GM21717 (cell line): ENCODE results near the gene SEPHS2.

Source experiments
- ATAC-seq: cut with Tn5 transposase; IDR thresholded peaks from one replicate; pipeline ENCODE4 v1.9.1; 2021; ENCODE audit warnings: mild to moderate bottlenecking, moderate library complexity; ENCODE audit not compliant: unreplicated experiment

Gene SEPHS2

DNA sequence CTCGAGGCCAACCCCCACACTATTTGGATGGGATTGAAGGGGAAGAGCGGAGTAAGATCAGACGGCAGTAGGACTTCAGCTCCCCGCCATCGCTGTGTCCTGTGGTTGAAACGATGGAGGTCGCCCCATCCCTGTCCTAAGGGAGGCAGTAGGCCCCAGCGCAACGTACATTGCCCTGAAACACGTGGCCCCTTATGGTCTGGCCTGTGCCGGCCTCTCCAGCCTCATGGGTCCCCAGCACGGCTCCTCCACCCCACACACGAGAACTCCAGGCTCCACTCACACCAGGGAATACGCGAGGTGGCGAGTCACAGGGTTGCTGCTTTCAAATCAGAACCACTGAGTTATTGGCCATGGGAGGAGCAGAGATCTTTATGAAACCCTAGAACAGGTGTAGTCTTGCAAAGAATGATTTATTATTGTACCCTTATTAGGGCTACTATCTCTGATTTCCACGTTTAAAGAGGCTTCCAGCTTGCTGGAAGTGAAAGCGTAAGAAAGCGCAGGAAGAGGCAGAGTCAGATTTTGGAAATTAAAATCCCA lies 15.2 kb downstream of the SEPHS2 start:
- peak; percentile 18 for ATAC-seq

DNA sequence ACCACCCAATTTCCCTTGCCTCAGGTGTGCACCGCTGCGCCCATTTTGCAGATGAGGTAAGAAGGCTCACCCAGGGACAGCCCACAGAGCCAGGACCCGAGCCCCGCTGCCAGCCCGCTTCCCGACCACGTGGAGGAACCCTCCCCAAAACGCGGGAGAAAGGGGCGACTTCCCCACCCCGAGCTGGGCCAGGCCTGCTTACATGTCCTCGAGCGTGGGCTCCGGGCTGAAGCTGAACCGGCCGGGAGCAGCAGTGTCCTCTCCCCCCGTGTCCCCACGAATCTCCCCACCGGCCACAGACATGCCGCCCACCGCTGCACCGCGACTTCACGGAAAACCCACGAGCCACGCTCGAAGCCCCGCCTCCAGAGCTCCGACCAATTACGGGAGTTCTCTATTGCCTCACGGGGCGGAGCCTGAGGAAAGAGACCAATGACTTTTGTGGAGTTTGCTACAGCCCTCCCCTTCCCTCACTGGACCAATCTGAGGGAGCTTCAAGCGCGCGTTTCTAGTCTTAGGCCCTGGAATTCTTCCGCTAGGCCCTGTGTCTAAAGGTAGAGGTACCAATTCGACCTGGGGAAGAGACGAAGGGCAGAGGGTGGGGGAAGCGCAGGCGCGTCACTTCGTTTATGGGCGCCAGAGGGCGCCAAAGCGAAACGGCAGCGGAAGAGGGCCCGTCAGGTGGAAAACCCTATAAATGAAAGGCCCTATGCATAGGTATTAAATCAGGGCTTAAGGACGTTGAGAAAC lies 15.8 kb downstream of the SEPHS2 start, which contains the start of gene DCTPP1:
Gene DCTPP1 (minus strand): TSS at position 353 of the 750 bp plus-strand sequence. CDS start 50 bp downstream, at position 303.
- peak; percentile 88 for ATAC-seq

DNA sequence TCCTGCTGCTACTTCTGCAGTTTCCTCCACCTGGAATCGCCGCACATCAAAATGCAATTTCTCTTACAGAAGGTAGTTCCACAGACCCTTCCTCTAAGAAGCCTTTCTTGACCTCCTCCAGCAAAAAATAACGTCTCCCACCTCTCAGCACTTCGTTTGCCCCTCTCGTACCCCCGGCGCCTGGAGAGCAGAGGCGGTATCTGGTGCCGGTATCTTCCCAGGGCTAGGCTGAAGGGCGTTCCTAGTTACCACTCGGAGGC lies 16.3 kb downstream of the SEPHS2 start:
- ATAC-seq, result peak; percentile 6

DNA sequence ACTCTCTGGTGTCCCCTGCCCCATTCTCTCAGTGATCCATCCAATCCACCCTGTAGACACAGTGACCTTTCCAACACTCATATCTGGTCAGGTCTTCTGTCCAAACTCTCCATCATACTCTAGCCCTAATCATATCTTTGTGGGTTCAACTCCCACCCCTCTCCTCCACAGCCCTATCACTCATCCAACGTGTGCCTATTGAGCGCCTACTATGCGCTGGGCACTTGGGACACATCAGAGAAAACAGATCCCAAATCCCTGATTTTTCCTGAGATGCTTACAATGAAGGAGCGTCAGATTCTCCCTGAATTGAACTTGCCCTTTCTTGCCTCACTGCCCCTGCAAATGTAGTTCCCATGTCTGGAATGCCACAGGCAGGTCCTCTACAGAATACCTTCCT lies 17.6 kb downstream of the SEPHS2 start:
- no peak for ATAC-seq

DNA sequence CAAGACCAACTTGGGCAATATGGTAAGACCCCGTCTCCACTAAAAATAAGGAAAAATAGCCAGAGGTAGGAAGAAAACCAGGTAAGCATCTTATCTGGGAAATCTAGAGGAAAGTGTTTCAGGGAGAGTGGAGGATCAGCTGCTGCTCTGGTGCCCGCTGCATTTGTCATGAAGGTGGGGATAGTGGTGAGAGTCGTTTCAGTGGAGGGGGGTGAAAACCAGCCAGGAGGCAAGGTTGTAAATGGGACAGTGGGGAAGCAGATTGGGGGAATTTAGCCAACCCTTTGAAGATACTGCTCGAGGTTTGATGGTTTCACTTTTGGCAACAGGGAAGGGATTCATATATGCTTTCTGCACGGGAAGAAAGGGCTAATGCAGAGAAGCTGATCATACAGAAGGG lies 24.7 kb downstream of the SEPHS2 start:
- ATAC-seq, result no peak

DNA sequence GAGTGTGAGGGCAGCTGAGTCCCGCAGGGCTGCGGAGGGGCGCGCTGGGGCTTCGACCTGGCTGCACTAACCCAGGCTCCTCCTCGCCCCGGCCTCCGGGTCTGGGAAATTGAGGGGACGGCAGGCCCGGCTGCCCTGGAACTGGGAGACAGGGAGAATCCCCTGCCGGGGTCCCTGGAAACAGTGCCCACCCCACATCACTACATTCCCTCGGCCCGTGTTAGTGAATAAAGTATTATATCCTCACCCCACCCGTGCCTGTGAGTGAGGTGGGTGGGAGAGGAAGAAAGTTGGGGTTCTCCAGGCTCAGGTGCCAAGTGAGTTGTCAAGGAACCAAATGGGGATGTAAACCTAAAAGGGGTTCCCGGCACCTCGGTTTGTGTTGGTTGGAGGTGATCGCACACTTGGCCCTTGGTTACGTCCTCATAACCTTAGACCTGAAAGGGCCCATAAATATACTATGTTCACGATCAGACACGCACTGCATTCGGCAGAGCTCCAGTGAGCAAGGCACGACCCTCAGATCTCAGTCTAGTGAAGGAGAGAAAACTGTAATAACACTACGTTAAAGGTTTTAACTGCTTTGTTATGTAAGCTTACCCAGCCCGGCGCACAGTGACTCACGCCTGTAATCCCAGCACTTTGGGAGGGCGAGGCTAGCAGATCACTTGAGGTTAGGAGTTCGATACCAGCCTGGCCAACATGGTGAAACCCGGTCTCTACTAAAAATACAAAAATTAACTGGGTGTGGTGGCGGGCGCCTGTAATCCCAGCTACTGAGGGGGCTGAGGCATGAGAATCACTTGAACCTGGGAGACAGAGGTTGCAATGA lies 27.1 kb downstream of the SEPHS2 start:
- ATAC-seq, result no peak

DNA sequence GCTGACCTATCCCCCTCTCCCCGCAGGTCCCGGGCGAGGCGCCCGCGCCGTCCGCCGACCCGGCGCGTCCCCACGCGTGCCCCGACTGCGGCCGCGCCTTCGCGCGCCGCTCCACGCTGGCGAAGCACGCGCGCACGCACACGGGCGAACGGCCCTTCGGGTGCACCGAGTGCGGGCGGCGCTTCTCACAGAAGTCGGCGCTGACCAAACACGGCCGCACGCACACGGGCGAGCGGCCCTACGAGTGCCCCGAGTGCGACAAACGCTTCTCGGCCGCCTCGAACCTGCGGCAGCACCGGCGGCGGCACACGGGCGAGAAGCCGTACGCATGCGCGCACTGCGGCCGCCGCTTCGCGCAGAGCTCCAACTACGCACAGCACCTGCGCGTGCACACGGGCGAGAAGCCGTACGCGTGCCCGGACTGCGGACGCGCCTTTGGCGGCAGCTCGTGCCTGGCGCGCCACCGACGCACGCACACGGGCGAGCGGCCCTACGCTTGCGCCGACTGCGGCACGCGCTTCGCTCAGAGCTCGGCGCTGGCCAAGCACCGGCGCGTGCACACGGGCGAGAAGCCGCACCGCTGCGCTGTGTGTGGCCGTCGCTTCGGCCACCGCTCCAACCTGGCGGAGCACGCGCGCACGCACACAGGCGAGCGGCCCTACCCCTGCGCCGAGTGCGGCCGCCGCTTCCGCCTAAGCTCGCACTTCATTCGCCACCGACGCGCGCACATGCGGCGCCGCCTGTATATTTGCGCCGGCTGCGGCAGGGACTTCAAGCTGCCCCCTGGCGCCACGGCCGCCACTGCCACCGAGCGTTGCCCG lies 27.9 kb downstream of the SEPHS2 start:
- peak; percentile 65 for ATAC-seq

DNA sequence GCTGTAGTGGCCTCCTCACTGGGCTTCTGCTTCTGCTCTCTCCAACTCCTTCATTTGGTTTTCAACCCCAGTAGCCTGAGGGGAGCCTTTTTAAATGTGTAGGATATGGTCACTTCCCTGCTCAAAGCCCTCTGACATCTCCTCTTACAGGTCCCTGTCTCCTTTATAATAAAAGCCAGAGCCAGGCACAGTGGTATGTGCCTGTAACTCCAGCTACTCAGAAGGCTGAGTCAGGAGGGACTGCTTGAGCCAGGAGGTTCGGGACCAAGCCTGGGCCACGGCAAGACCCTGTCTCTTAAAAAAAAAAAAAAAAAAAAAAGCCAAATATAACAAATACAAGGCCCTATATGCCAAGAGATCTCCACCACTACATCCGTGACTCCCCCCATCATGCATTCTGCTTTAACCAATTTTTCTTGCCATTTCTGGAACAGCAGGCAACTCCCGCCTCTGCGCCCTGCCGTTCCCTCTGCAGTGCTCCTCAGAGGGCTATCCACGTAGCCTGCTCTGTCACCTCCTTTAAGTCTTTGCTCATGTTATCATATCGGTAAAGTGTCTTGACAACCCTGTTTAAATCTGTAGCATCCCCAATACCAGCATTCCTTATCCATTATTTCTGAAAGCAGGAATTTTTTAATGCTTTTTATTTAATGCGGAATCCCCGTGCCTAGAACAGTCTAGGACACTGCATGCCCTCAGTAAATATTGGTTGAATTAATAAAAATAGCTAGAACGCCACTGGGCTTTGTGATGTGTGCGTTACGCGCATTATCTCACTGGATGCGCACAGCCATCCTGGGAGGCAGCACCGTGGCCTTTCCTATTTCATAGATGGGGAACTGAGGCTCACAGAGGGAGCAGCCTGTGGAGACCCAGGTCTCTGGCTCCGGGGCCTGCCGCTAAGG lies 28.8 kb downstream of the SEPHS2 start:
- no peak for ATAC-seq

DNA sequence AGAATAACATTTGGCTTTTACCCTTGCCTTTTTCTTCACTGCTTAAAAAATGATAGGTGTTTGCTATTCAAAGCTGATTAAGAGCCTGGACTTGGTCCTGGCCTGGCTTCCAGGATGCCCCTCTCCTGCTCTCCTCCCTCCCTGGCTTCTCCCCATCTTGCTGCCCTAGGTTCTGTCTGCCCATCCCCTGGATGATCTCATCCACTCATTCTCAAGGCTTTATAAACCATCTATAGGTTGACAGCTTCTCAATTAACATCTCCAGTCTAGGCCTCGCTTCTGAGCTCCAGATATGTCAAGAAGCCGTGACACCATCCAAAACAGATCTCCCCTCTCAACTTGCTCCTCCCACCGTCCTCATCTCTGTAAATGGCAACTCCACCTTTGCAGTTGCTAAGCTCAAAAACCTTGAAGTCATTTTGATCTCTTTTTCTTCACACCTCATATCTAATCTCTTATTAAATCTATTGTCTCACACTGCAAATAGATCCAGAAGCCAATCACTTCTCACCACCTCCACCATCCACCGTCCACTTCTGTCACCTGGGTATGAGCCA lies 29.5 kb downstream of the SEPHS2 start:
- no peak for ATAC-seq

DNA sequence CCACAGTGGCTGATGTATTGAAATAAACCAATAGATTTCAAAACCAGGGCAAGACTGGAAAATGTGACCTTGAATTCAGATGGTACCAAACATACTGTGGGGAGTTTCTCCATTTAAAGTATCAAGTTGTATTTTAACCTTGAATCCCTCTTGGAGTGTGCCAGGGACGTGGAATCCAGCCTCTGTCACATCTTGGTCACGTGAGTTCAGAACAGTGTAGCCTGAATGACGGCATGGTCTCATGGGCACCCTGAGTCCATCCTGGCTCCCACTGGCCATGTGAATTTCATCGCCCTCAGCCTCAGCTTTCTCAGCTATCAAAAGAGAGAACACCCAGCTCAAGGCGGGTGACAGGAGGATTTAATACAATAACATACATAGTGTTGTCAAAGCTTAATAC lies 31.5 kb downstream of the SEPHS2 start:
- no peak for ATAC-seq

DNA sequence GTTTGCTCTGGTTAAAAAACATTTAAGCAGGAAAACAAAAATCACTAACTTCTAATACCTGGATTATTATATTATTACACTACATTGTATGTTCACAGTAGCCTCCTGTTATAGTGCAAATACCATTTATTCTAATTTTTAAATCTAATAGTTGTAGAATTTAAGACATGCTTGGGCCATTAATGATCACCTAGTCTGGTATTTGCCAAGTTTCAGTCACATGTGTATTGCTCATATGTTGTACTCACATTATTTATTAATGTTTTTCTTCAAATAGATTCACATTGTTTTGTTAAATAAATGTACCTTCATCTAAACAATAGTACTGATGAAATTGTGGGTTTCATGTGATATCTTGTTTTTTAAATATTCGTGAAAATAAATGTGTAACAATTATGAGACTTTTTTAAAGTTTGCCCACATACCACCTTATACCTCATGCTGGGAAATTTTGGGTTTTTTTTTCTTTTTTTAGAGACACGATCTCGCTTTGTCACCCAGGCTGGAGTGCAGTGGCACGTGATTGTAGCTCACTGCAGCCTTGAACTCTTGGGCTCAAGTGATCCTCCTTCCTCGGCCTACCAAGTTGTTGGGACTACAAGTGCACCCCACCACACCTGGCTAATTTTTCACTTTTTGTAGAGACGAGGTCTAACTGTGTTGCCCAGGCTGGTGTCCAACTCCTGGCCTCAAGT lies 32.4 kb downstream of the SEPHS2 start:
- no peak for ATAC-seq

DNA sequence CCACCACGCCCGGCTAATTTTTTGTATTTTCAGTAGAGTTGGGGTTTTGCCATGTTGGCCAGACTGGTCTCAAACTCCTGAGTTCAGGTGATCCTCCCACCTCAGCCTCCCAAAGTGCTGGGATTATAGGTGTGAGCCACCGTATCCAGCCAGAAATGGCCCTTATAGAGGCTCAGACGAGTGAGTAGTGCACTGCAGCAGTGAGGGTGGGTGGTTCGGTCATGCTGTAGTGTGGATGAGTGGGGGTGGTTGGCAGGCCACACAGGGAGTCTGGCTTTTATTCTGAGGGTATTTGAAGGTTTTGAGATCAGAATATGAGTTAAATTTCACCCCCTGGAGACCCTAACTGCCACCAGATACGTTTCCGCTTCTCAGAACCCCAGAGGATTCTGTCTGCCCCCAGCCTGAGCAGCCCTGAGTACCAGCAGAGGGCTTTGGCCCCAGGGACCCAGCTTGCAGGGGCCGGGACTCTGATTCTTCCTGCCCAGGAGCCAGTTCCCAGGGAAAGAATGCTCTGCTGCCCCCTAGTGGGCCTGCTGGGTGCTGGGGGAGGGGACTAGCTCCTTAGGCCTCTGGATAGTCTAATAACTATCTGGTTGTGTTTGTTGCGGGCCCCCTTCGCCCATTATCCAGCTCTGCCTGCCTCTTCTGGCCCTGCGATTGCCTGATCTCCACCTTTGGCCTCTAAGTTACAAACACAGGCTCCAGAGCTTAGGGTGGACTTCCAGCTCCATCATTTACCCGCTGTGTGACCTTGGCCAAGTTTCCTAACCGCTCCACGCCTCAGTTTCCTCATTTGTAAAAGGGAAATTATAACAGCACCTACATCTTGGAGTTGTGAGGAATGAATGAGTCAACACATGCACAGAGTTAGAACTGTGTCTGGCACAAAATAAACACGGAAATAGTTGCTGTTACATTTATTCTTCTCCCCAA lies 36.3 kb downstream of the SEPHS2 start:
- no peak for ATAC-seq

DNA sequence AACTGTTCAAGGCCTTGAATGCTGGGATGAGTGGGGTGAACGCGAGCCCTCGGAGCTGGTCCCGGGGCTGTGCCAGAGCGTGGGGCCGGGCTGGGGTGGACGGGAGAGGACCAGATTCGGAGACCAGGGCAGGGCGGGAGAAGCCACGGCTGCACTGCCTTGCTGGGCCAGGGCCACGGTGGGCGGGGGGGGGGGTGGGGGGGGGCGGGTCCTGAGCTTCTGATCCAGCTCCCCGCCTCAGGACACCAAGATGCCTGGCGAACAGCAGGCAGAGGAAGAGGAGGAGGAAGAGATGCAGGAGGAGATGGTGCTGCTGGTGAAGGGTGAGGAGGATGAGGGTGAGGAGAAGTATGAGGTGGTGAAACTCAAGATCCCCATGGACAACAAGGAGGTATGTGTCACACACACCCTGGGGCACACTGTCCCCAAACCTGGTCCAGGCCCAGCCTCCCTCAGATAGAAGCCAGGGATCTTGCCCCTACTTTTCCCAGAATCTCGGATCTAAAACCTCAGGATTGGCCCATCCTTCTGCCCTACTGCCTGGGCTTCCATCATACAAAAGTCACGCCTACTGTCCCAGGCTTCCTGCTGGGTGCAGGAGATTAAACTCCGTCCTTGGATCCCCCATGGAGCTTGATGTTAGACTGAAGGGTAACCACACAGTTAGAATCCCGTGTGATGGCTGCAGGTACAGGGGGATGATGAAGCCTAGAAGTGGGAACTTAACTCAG lies 37.7 kb downstream of the SEPHS2 start:
- ATAC-seq, result peak; percentile 11

DNA sequence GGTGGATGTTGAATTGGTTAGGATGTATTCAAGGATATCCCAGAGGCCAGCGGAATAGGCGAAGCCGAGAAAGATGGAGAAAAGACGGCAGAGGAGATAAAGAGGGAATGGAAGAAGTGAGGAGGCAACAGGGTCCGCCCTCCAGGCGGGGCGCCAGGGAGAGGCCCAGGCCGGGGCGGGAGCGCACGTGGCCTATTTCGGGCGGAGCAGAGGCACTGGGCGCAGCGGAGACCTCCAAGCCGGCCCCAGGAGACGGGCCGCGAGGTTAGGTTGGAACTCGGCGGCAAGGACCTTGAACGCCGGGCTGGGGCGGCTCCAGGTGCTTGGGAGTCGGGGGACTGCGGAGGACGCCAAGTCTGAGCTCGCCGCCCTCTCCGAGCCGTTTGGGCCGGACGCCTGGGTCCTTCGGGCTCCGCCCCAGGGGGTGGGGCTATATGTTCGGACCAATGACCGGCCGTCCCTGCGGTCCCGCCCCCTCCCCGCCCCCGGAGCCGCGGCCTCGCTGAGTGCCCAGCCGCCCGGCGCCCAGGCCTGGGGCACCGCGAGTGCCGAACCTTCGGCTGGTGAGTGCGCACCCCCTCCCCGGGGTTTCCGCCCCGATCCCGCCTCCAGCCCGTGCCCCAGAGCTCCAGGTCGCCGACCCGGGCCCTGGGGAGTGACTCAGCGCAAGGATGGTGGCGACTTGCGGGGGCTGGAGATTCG lies 38.4 kb downstream of the SEPHS2 start, which contains the start of gene ZNF771:
Gene ZNF771 (plus strand): TSS at position 505 of the 702 bp plus-strand sequence. CDS start 448 bp downstream, outside the sequence.
- ATAC-seq, result peak; percentile 76

DNA sequence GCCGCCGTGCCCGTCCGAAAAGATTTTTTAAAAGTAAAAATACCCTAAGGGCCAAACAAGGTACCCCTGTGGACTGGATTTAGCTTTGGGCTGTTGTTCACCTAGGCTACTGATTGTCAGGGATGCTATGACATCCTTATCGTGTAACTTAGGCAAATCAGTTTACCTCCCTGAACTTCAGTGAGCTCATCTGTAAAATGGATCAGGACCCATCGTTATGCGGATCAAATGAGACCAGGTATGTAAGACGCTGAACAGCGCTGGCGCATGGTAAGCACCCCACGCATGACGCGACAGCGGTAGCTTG lies 38.9 kb downstream of the SEPHS2 start:
- no peak for ATAC-seq

DNA sequence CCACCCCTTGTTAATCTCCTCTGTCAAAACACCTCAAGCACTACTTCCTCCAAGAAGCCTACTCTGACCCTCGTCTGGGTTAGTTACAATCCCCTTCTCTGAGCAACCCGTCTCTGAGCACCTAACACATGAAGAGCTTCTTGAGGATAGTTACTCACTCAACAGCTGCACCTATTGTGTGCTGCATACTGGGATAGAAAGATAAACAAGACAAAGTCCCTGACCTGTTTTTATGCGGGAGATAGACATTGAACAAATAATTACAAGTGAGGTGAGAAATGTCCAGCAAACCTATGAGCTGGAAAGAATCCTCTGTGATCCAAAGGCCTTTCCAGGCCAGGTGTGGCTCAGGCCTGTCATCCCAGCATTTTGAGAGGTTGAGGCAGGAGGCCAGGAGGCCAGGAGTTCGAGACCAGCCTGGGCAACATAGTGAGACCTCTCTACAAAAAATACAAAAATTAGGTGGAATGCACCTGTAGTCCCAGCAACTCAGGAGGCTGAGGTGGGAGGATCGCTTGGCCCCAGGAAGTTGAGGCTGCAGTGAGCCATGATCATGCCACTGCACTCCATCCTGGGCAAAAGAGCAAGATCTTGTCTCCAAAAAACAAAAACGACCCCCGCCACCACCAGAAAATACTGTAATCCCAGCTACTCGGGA lies 43.8 kb downstream of the SEPHS2 start:
- ATAC-seq, result no peak
